ENCODE measurements around the gene B4GAT1. TPM values are rescaled to one million over a fixed set of nuclear protein-coding genes. Genes with fewer than 3 reads are reported as not detected.

B4GAT1 gene
- total RNA-seq, 1 experiment from 2014 or later: 6.7 TPM

- TF ChIP-seq ZNF274 (IDR thresholded peaks at IDR 0.05; ENCODE audit: low read depth, low read length) (no peak), EZH2phosphoT487 (IDR thresholded peaks at IDR 0.05; ENCODE audit: borderline replicate concordance) (no peak), CEBPB (IDR thresholded peaks at IDR 0.05; ENCODE audit: low read depth) (no peak), CBX3 (IDR thresholded peaks at IDR 0.05; ENCODE audit: low read depth) (no peak), ELF1 (IDR thresholded peaks at IDR 0.05; ENCODE audit: borderline replicate concordance, low read depth) (no peak)
Measured at GRCh38 chr11:66317322-66317722, 30.1 kb downstream of the B4GAT1 start (continued).

GRCh38 chr11:66316849-66317251 is 30.6 kb downstream of the B4GAT1 start, which contains the start of gene CD248:
CD248 (minus strand) TSS chr11:66317044; CDS start chr11:66317027, 17 bp downstream.
- no TSS peak for BruUV-seq (replicated peaks)
- Histone ChIP-seq H3K9ac (ENCODE audit: low read length) (no peak within 1 kb of the TSS), H3K4me1 (ENCODE audit: control insufficient read depth in 1 of 2, insufficient read depth in 2 of 2, low read length in 2 of 2) (peaks cover 10 to 19% of the 10 kb centered on the region in 2 experiments), H3K9me2 (ENCODE audit: insufficient read depth) (no peaks in the 10 kb centered on the region), H4K20me1 (ENCODE audit: insufficient read depth) (no peaks in the 10 kb centered on the region), H3K27ac (ENCODE audit: low read depth, low read length) (no peak within 1 kb of the TSS), H3K79me2 (ENCODE audit: insufficient read depth, low read length) (no peaks in the 10 kb centered on the region), H3K36me3 (ENCODE audit: control insufficient read depth in 1 of 2, insufficient read depth in 2 of 2, low read length in 2 of 2) (no peaks in the 10 kb centered on the region), H2AFZ (ENCODE audit: low read depth, low read length, poor library complexity, severe bottlenecking) (no peak within 1 kb of the TSS), H3K27me3 (ENCODE audit: insufficient read depth, low read length) (no peaks in the 10 kb centered on the region), H3K4me3 (replicated peaks in 1 of 2; ENCODE audit: low read depth in 1 of 2, low read length in 2 of 2) (no peak within 1 kb of the TSS), H3K9me3 (ENCODE audit: control insufficient read depth in 1 of 2, insufficient read depth in 1 of 2, low read depth in 1 of 2, low read length in 2 of 2) (no peaks in the 10 kb centered on the region), H3K4me2 (ENCODE audit: low read length) (no peak within 1 kb of the TSS)
- DNase-seq (ENCODE audit: low read depth, low spot score) (no peak), ATAC-seq (no peak)
- intact Hi-C loops (cut with micrococcal nuclease): no loop called here
- POLR2A ChIA-PET: no interaction called here
- RAD21 ChIA-PET (ENCODE audit: low non-redundant PET in 1 of 2, low total read pairs in 2 of 2, uncharacterized antibody in 2 of 2, unreplicated experiment in 2 of 2): no interaction called here
- CTCF ChIA-PET: no interaction called here
- TF ChIP-seq REST (IDR thresholded peaks at IDR 0.05; ENCODE audit: low read depth) (no peak), SP1 (IDR thresholded peaks at IDR 0.05; ENCODE audit: low read depth) (no peak), CTCF (IDR thresholded peaks at IDR 0.05 in 2 of 3, conservative IDR thresholded peaks at IDR 0.05 in 1 of 3; ENCODE audit: borderline replicate concordance in 1 of 3, insufficient read depth in 1 of 3, low read depth in 2 of 3, low read length in 2 of 3) (no peak), EZH2 (IDR thresholded peaks at IDR 0.05) (no peak), TCF7L2 (IDR thresholded peaks at IDR 0.05; ENCODE audit: borderline replicate concordance, extremely low read depth, insufficient read depth, insufficient read length) (no peak)
